HepG2 (cell line): ENCODE measurements around the gene MTTP.

Experiments used
- CCDC6 ChIP-seq: sonication (generic); formaldehyde crosslinking; IDR thresholded peaks from 2 replicates; pipeline ENCODE4 v1.8.1; 2022; ENCODE audit warnings: mild to moderate bottlenecking, missing genetic modification reagents, moderate library complexity
- CTCF ChIP-seq: sonication (generic); formaldehyde crosslinking; IDR thresholded peaks from 2 replicates; pipeline ENCODE4 v1.5.0; 2020; ENCODE audit warnings: mild to moderate bottlenecking, missing genetic modification reagents, moderate library complexity
- MAFK ChIP-seq, 2 experiments: IDR thresholded peaks in 1 of 2; conservative IDR thresholded peaks in 1 of 2; 2 replicates each; pipeline ENCODE4 v1.6.1; 2011; ENCODE audit warnings: improper control_type of control experiment in 2 of 2, low read length in 2 of 2
- MYNN ChIP-seq: sonication (generic); formaldehyde crosslinking; IDR thresholded peaks from 2 replicates; pipeline ENCODE4 v1.4.0; 2020; ENCODE audit warnings: mild to moderate bottlenecking, low read depth, missing genetic modification reagents
- SP1 ChIP-seq, 2 experiments: fragments of 450-650 bp in 1 of 2; sonication (generic) in 1 of 2; formaldehyde crosslinking in 1 of 2; IDR thresholded peaks; 2 replicates each; pipeline versions ENCODE4 v1.4.0 to v1.6.1; 2016 to 2020; ENCODE audit warnings: missing genetic modification reagents in 1 of 2
- ZNF333 ChIP-seq: sonication (generic); formaldehyde crosslinking; IDR thresholded peaks from 2 replicates; pipeline ENCODE4 v1.4.0; 2020; ENCODE audit warnings: mild to moderate bottlenecking, missing genetic modification reagents, borderline replicate concordance
- ZNF589 ChIP-seq: sonication (generic); formaldehyde crosslinking; conservative IDR thresholded peaks from 2 replicates; pipeline ENCODE4 v1.8.0; 2022; ENCODE audit warnings: mild to moderate bottlenecking, moderate library complexity, missing genetic modification reagents
- ZZZ3 ChIP-seq: sonication (generic); formaldehyde crosslinking; IDR thresholded peaks from 2 replicates; pipeline ENCODE4 v1.4.0; 2020; ENCODE audit warnings: missing genetic modification reagents, mild to moderate bottlenecking, borderline replicate concordance

- TF ChIP-seq CTCF = no peak
- TF ChIP-seq MYNN (CRISPR knock-in tag) = no peak
- no peak for TF ChIP-seq CCDC6 (CRISPR knock-in tag)
- no peak for TF ChIP-seq ZNF333 (CRISPR knock-in tag)
- TF ChIP-seq ZNF589 (CRISPR knock-in tag) = no peak
- no peak for TF ChIP-seq SP1 (IDR thresholded peaks at IDR 0.05)
- TF ChIP-seq SP1 (CRISPR knock-in tag; IDR thresholded peaks at IDR 0.05) = no peak
- no peak for TF ChIP-seq ZZZ3 (CRISPR knock-in tag)
- TF ChIP-seq MAFK (conservative IDR thresholded peaks at IDR 0.05 in 1 of 2, IDR thresholded peaks at IDR 0.05 in 1 of 2; ENCODE audit: low read length in 2 of 2) = no peak
These were observed 34.2 kb upstream of the MTTP start for GRCh38 chr4:99540277-99540939.
